NCI-H774 (cell line): ENCODE measurements around the gene FUBP3.
"Not testable (repeated sequence)": the region's sequence is repeated elsewhere in the genome, so short reads cannot be mapped to it uniquely, and the experiment has no call there.

Experiments used
- DNase-seq: peaks from one replicate; lab custom pipeline; 2025; lab: John Stamatoyannopoulos, UW

Gene FUBP3

GRCh38 chr9:130682421-130683121 is 103.2 kb downstream of the FUBP3 start:
- peak; percentile 83 for DNase-seq

- DNase-seq: no peak
Measured at GRCh38 chr9:130685104-130685503, 105.7 kb downstream of the FUBP3 start.

- DNase-seq: not testable (repeated sequence)
Measured at GRCh38 chr9:130685945-130686344, 106.6 kb downstream of the FUBP3 start.

GRCh38 chr9:130687615-130688014 is 108.2 kb downstream of the FUBP3 start:
- DNase-seq: no peak
